T-helper 1 cell treated with Interleukin-12 subunit alpha and Interleukin-12 subunit beta and Interleukin-4 antibody, amounts not matched to agents 30 μg/mL and 1 μg/mL, for 36 hours (primary cell): ENCODE data around the gene MAP2K3.

Experiments
- H3K27ac Mint-ChIP-seq: one replicate; pipeline ENCODE4 v1.8.0; 2021; ENCODE audit warnings: mild to moderate bottlenecking, mixed read lengths
- H3K27me3 Mint-ChIP-seq: one replicate; pipeline ENCODE4 v1.8.0; 2021; ENCODE audit warnings: low read depth, mixed read lengths
- H3K36me3 Mint-ChIP-seq: one replicate; pipeline ENCODE4 v1.8.0; 2021; ENCODE audit warnings: low read depth, mixed read lengths
- H3K4me1 Mint-ChIP-seq: one replicate; pipeline ENCODE4 v1.8.0; 2021; ENCODE audit warnings: low read depth, mixed read lengths
- H3K4me3 Mint-ChIP-seq: one replicate; pipeline ENCODE4 v1.8.0; 2021; ENCODE audit warnings: mild to moderate bottlenecking, moderate library complexity, mixed read lengths
- H3K9me3 Mint-ChIP-seq: one replicate; pipeline ENCODE4 v1.8.0; 2021; ENCODE audit warnings: mixed read lengths

Gene MAP2K3

DNA sequence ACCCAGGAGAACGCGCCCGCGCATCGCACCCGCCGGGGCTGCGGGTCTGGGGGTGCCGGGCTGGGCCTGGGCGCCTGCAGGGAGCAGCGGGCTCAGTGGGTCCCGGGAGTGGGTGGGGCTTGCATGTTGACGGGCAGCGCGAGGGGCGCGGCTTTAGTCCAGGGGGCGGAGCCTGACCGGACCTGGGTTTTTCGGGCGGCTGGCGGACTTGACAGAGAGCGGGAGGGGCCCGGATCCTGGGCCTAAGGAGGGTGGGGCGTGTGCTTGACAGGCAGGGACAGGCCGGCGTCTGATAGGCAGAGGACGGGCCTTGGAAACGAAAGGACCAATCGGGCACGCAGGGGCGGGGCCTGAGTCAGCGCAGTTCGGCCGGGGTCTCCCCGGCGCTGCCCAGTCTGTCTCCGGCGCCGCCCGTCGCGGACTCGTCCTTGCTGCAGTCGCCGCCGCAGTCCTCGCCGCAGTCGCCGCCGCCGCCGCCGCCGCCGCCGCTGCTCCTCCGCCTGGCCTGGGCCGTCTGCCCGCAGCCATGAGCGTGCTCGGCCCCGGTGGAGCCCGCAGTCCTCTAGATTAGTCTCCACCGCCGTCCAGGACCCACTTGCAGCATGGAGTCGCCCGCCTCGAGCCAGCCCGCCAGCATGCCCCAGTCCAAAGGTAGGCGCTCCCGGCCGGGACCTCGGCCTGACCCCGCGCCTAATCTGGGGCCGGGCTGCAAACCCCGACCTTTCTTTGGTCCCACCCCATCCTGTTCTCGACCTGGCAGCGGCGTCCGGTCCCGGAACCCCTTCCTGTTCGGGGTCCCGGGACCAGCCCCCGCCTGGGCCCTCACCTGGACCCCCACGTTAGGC is at the start of gene MAP2K3:
Gene MAP2K3, plus strand, starts transcription at position 393 of the 845 bp plus-strand sequence. Its CDS starts 210 bp downstream, at position 603.
- no peaks in the 10 kb centered on the region for H3K9me3 Mint-ChIP-seq
- H3K36me3 Mint-ChIP-seq = peaks cover 11% of the 10 kb centered on the region

DNA sequence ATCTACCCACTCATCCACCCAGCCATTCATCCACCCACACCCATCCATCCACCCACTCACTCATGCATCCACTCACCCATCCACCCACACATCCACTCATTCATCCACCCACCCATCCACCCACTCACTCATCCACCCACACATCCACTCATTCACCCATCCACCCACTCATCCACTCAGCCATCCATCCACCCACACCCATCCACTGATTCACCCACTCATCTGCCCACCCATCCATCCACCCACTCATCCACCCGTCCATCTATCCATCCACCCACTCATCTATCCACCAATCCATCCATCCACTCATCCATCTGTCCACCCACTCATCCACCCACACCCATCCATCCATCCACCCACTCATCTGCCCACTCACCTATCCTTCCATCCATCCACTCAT is 48.6 kb upstream of the MAP2K3 start:
- H3K27me3 Mint-ChIP-seq = no peaks in the 10 kb centered on the region

More for the DNA sequence above, at the start of gene MAP2K3:
- Mint-ChIP-seq H3K27me3 (peaks cover 6% of the 10 kb centered on the region), H3K4me1 (peaks cover 37% of the 10 kb centered on the region), H3K27ac (peak within 1 kb of the TSS; percentile 95), H3K4me3 (peak within 1 kb of the TSS; percentile 90)

DNA sequence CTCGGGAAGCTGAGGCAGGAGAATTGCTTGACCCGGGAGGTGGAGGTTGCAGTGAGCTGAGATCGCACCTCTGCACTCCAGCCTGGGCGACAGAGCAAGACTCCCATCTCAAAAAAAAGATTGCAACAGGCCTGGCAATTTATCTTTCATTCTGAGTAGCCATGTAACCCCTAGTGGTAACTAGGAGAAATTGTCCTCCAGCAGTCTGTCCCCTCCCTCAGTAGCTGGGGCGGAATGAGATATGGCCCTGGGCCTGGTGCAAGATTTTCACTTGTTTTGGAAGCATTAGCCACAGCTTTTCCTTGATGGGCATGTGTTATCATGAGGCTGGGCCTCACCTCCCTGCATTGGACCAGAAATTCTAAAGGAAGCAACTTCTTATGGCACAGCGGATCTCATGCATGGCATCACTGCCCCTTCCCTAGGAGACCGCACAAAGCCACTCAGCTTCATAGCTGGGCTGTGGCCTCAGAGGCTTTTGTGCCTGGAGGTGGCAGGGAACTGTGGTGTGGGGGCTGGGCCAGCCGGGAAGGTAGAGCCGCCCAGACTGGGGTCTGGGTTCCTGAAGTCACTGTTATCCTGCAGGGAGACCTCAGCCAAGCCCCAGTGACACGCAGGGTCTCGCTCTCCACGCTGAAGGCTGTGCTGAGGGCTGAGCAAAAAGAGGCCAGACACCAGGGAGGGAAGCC is 44.7 kb upstream of the MAP2K3 start:
- Mint-ChIP-seq H3K27ac (no peak overlapping the region), H3K27me3 (no peaks in the 10 kb centered on the region)

More for the DNA sequence above, 48.6 kb upstream of the MAP2K3 start:
- peak overlapping the region; percentile 26 for H3K27ac Mint-ChIP-seq
- no peak overlapping the region for H3K4me3 Mint-ChIP-seq
- peaks cover 6% of the 10 kb centered on the region for H3K9me3 Mint-ChIP-seq
- peaks cover 5% of the 10 kb centered on the region for H3K36me3 Mint-ChIP-seq
- no peaks in the 10 kb centered on the region for H3K4me1 Mint-ChIP-seq

DNA sequence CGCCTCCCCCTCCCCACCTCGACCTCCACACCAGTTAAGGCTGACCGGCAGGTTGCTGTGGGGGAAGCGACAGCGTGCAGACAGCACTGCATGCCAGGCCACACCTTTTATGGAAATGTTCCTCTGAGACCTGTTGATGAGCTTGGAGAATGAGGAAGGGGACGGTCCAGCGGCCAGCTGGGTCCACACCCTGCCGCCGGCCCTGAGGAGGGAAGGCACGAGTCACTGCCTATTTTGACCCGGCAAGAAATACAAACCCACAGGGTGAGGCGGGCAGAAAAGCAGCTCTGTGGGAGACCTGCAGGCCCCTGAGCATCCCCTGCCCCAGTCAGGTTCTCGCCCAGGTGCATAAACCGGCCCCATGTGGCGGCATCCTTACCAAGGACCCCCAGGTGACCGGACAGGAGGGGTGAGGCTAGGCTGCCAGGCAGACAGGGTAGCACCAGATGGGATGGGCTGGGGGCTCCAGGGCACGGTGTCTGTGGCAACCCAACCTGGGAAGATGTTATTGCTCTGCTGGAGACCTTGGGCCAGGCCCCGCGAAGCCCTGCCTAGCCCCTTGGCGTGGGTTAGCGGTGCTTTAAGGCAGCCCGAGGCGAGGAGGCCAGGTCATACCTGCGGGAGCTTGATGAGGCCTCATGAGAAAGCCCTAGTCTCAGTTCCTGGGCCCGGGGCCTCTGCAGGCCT is 44.0 kb upstream of the MAP2K3 start:
- Mint-ChIP-seq H3K4me3 (no peak overlapping the region), H3K4me1 (no peaks in the 10 kb centered on the region), H3K27me3 (no peaks in the 10 kb centered on the region), H3K36me3 (no peaks in the 10 kb centered on the region), H3K27ac (no peak overlapping the region), H3K9me3 (no peaks in the 10 kb centered on the region)

More for the DNA sequence above, 44.7 kb upstream of the MAP2K3 start:
- H3K9me3 Mint-ChIP-seq = no peaks in the 10 kb centered on the region
- H3K4me1 Mint-ChIP-seq = no peaks in the 10 kb centered on the region
- H3K4me3 Mint-ChIP-seq = no peak overlapping the region
- no peaks in the 10 kb centered on the region for H3K36me3 Mint-ChIP-seq

DNA sequence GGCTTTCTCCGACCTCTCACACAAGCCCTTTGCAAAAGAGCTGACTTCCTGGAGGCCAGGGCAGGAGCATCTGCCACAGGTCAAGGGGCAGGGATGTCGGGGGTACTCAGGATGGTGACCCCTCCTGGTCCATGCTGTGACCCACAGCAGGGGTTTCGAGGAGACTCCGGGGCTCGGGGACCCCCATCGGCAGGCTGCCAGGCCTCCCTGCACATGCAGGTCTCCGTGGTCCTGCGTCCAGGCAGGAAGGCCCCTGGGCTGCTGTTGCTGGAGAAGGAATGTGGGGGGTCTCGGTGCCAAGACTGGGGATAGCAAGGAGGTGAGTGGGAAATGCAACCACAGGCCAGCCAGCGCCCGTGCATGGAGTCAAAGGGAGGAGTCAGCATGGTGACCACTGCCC is 42.9 kb upstream of the MAP2K3 start:
- Mint-ChIP-seq H3K4me3 (no peak overlapping the region), H3K27me3 (no peaks in the 10 kb centered on the region), H3K36me3 (no peaks in the 10 kb centered on the region), H3K27ac (no peak overlapping the region), H3K4me1 (no peaks in the 10 kb centered on the region), H3K9me3 (no peaks in the 10 kb centered on the region)

DNA sequence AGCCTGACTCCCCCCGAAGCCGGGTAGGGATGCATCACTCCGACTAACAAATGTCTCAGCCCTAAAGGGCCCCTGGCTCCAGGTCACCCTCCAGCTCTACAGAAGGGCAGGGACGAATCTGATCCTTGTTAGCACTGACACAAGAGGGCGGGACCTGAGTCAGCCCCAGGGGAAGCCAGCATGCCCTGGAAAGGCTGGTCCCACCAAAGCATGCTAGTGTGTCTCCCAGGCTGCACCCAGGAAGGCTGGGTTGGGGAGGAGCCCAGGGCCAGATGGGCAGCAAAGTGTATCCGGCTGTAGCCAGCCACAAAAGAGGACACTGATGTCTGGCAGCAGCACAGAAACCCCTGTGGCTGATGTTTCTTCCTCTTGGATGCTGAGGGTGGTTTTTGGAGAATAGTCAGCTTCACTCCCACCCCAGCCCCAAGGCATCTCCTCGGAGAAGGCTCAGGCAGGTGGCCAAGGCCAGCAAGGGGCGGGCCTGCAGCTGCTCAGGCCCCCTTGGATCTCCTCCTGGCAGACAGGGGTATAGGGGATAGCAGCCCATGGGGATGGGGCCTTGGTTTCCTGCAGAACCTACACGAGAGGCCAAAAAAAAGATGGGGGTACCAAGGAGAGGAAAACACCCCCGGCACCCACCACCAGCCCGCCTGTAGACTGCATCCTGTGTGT is 42.3 kb upstream of the MAP2K3 start:
- H3K4me1 Mint-ChIP-seq = no peaks in the 10 kb centered on the region
- no peaks in the 10 kb centered on the region for H3K36me3 Mint-ChIP-seq
- no peaks in the 10 kb centered on the region for H3K27me3 Mint-ChIP-seq
- H3K27ac Mint-ChIP-seq = no peak overlapping the region
- no peak overlapping the region for H3K4me3 Mint-ChIP-seq
- H3K9me3 Mint-ChIP-seq = no peaks in the 10 kb centered on the region

DNA sequence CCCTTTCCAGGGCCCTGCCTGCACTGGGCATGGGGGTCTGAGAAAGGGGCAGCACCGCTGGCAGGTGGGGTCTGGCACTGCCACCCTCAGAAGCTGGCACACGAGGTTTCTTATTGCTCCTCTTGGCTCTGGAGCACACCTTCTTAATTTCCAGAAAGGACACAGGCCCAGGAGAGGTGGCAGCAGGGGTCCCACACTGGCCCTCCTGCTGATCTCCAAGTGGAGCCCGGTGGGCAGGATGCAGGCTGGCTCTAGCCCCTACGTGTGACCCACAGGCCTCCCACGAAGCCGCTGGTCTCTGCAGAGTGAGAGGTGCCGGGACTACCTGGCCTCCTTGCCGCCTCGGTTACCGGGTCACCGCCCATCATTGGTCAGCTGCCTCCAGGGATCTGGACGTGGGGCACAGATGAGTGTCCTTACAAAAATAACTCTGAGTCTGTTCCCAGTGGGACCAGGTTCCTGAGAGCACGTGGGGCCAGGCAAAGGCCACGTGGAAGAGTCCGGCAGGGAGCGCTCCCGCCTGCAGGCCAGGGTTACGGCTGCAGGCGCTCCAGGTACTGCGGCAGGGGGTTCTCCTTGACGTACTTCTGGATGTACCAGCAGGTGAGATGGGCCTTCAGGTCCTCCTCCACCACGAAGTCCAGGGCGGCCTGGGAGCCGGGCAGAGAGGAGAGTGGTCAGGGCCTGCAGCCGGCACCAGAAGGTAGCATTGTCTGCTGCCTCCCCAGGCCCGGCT is 41.6 kb upstream of the MAP2K3 start:
- no peak overlapping the region for H3K27ac Mint-ChIP-seq
- no peaks in the 10 kb centered on the region for H3K36me3 Mint-ChIP-seq
- H3K9me3 Mint-ChIP-seq = no peaks in the 10 kb centered on the region
- no peak overlapping the region for H3K4me3 Mint-ChIP-seq
- no peaks in the 10 kb centered on the region for H3K4me1 Mint-ChIP-seq
- no peaks in the 10 kb centered on the region for H3K27me3 Mint-ChIP-seq

DNA sequence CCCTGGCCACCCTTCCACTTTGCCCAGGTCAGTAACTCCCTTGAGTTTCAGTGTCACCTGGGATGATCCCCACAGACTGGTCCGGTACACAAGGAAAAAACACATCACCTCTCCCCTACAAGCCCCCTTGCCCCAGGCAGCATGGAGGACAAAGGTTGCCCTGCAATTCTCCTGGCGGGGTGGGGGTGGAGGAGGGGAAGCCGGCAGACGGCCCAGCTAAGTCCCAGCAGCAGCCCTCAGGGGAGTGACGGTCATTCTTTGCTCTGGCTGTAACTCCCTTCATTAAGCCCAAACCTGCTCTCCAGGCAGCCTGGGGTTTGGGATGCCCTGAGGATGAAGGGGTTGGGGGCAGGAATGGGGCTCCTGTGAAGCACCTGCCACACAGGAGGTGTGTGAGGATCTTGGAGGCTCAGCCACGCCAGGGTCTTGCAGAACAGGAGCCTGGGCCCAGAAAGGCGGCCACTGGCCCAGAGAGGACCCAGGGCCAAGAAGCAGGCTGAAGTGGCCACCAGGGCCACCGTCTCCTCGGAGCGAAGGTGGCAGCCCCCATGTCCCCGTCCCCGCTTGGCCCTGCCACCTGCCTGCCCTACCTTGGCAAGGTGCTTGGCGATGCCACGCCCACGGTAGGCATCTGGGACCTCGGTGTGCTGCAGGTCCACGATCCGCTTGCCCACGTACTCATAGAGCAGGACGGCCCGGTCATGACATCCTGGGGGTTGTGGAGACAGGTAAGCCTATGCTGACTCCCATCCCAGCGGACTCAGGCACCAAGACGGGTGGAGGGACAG is 40.8 kb upstream of the MAP2K3 start:
- Mint-ChIP-seq H3K4me3 (no peak overlapping the region), H3K36me3 (no peaks in the 10 kb centered on the region), H3K9me3 (no peaks in the 10 kb centered on the region), H3K27ac (no peak overlapping the region), H3K4me1 (no peaks in the 10 kb centered on the region), H3K27me3 (no peaks in the 10 kb centered on the region)

DNA sequence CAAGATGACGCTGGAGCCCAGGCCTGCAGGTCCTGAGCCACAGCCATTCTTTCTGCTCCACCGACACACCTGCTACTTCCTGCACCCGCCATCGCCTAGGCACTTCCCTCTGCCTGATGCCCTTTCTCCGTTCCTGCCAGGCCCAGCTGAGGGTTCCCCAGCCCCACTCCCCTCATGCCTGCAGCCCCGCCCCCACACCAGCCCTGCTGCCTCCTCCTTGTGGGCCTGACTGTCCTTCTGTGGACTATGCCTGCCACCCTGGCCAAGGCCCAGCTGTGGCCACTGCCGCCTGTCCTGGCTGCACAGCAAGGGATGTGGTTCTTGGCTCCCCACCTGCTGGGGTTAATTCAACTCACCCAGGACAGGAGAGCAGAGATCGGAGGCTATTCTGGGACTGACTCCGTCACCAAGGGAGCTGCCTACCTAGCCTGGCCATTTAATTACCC is 38.8 kb upstream of the MAP2K3 start:
- Mint-ChIP-seq H3K4me3 (no peak overlapping the region), H3K27ac (no peak overlapping the region), H3K36me3 (no peaks in the 10 kb centered on the region), H3K9me3 (no peaks in the 10 kb centered on the region), H3K27me3 (peaks cover 4% of the 10 kb centered on the region), H3K4me1 (peaks cover 3% of the 10 kb centered on the region)

DNA sequence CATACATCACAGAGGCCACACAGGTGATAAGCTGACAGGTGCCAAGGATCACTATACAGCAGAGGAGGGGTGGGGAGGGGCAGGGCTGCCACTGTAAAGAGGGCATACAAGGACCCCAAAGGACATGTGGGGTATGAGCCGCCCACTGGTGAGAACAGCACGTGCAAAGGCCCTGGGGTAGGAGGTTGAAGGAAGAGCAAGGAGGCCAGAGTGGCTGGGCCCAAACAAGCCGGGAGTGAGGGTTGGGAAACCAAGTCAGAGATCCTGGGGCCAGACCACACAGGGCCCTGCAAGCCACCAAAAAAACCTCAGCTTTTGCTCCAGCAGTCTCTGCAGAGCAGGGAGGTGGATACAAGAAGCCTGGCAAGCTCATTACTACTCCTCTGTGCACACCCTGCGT is 37.8 kb upstream of the MAP2K3 start:
- peaks cover 3% of the 10 kb centered on the region for H3K4me1 Mint-ChIP-seq
- no peak overlapping the region for H3K4me3 Mint-ChIP-seq
- peaks cover 8% of the 10 kb centered on the region for H3K27me3 Mint-ChIP-seq
- H3K9me3 Mint-ChIP-seq = no peaks in the 10 kb centered on the region
- H3K27ac Mint-ChIP-seq = no peak overlapping the region
- no peaks in the 10 kb centered on the region for H3K36me3 Mint-ChIP-seq

DNA sequence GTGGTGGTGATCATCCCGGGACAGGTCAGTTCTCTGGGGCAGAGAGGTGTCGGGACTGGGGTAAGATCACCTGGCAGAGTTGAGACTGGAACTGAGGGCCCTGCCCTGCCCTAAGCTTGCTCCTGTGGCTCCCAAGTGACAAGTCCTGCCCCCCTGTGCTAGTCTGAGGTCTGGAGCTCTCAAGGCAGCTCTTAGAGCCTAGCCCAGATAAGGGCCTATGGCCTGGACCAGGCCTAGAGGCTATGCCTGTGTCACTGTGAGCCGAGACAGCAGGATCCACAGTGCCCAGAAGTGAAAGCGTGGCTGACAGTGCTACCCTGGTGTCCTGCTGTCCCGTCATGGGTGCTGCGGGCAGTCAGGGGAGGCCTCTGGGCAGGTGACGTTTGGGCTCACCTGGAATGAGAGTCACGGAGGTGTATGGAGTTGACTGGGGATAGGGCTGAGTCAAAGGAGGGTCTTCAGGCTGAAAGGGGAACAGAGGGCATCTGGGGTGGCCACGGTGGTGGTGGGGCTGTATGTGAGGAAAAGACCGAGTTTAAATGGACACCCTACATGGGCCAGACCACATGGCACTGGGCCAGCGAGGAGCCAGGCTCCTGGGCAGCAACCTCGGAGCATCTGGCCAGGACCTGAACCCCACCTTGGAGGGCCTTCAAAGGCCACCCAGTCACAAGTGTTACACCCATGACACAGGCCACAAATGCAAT is 36.8 kb upstream of the MAP2K3 start:
- H3K4me1 Mint-ChIP-seq = peaks cover 3% of the 10 kb centered on the region
- no peaks in the 10 kb centered on the region for H3K9me3 Mint-ChIP-seq
- H3K27me3 Mint-ChIP-seq = peaks cover 16% of the 10 kb centered on the region
- no peak overlapping the region for H3K4me3 Mint-ChIP-seq
- no peaks in the 10 kb centered on the region for H3K36me3 Mint-ChIP-seq
- H3K27ac Mint-ChIP-seq = no peak overlapping the region

DNA sequence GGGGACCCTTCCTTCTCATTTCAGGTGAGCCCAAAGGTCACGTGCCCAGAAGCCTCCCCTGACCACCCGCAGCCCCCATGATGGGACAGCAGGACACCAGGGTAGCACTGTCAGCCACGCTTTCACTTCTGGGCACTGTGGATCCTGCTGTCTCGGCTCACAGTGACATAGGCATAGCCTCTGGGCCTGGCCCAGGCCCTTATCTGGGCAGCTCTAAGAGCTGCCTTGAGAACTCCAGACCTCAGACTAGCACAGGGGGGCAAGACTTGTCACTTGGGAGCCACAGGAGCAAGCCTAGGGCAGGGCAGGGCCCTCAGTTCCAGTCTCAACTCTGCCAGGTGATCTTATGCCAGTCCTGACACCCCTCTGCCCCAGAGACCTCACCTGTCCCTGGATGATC is 36.0 kb upstream of the MAP2K3 start:
- Mint-ChIP-seq H3K36me3 (no peaks in the 10 kb centered on the region), H3K4me3 (no peak overlapping the region), H3K27ac (no peak overlapping the region), H3K4me1 (peaks cover 4% of the 10 kb centered on the region), H3K9me3 (no peaks in the 10 kb centered on the region), H3K27me3 (peaks cover 16% of the 10 kb centered on the region)
